ENCODE results near the gene INAVA. TPM values are rescaled to one million over a fixed set of nuclear protein-coding genes. Genes with fewer than 3 reads are reported as not detected.

Gene INAVA
- total and polyA plus RNA-seq, 11 donors: 0.07 to 0.43 (median 0.11) TPM; not detected in 4

DNA sequence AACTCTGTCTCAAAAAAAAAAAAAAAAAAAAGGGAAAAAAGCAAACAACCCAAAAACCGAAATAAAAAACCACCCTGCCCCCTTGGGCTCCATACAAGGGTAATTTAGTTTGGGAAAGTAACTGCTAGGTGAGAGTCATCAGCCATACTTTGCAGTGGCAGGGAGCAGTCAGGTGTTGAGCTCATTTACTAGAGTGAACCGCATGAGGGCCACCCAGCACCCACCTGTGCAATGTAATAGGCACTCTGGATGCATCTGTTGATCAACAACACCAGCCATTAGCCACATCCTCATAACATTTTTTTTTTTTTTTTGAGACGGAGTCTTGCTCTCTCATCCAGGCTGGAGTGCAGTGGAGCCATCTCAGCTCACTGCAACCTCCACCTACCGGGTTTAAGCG is 9.1 kb downstream of the INAVA start:
- intact Hi-C loops (cut with DNase I): no loop called here
- Histone ChIP-seq H3K4me1 (peaks cover 0 to 11% (median 0%) of the 10 kb centered on the region in 12 donors), H3K9me3 (no peaks in the 10 kb centered on the region), H3K36me3 (no peaks in the 10 kb centered on the region), H3K27ac (no peak overlapping the region), H3K4me3 (no peak overlapping the region), H3K27me3 (peaks cover 0 to 4% (median 0%) of the 10 kb centered on the region in 9 donors)
- WGBS, 4 donors: 92 to 94% (median 93%) methylated on average over 5 of the region's 5 CpGs
- TF ChIP-seq POLR2A (IDR thresholded peaks at IDR 0.05): no peak
- TF ChIP-seq, protein P1, sequence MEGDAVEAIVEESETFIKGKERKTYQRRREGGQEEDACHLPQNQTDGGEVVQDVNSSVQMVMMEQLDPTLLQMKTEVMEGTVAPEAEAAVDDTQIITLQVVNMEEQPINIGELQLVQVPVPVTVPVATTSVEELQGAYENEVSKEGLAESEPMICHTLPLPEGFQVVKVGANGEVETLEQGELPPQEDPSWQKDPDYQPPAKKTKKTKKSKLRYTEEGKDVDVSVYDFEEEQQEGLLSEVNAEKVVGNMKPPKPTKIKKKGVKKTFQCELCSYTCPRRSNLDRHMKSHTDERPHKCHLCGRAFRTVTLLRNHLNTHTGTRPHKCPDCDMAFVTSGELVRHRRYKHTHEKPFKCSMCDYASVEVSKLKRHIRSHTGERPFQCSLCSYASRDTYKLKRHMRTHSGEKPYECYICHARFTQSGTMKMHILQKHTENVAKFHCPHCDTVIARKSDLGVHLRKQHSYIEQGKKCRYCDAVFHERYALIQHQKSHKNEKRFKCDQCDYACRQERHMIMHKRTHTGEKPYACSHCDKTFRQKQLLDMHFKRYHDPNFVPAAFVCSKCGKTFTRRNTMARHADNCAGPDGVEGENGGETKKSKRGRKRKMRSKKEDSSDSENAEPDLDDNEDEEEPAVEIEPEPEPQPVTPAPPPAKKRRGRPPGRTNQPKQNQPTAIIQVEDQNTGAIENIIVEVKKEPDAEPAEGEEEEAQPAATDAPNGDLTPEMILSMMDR (IDR thresholded peaks at IDR 0.05): no peak
- no peak for ATAC-seq
- DNase-seq: no peak

DNA sequence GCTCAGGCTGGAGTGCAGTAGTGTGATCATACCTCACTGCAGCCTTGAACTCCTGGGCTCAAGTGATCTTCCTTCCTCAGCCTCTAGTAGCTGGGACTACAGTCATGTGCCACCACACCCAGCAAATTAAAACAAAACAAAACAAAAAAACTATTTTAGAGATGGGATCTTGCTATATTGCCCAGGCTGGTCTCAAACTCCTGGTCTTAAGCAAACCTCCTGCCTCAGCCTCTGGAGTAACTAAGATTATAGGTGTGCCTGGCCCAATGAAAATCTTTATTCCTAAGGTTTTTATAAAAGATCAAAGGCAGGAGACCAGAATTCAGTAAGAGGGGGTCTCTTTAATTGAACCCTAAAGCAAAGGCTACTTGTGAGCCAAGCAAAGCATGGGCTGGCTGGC is 10.1 kb downstream of the INAVA start:
- no peak for ATAC-seq
- no peaks in the 10 kb centered on the region for H3K9me3 ChIP-seq
- intact Hi-C loops (cut with DNase I): no loop called here
- TF ChIP-seq, protein P1 (IDR thresholded peaks at IDR 0.05): no peak
- TF ChIP-seq POLR2A (IDR thresholded peaks at IDR 0.05): no peak
- no peaks in the 10 kb centered on the region for H3K36me3 ChIP-seq
- H3K4me1 ChIP-seq: peaks cover 0 to 11% (median 0%) of the 10 kb centered on the region in 12 donors
- H3K27ac ChIP-seq: no peak overlapping the region
- H3K4me3 ChIP-seq: no peak overlapping the region
- H3K27me3 ChIP-seq: peaks cover 0 to 4% (median 0%) of the 10 kb centered on the region in 9 donors
- no peak for DNase-seq

DNA sequence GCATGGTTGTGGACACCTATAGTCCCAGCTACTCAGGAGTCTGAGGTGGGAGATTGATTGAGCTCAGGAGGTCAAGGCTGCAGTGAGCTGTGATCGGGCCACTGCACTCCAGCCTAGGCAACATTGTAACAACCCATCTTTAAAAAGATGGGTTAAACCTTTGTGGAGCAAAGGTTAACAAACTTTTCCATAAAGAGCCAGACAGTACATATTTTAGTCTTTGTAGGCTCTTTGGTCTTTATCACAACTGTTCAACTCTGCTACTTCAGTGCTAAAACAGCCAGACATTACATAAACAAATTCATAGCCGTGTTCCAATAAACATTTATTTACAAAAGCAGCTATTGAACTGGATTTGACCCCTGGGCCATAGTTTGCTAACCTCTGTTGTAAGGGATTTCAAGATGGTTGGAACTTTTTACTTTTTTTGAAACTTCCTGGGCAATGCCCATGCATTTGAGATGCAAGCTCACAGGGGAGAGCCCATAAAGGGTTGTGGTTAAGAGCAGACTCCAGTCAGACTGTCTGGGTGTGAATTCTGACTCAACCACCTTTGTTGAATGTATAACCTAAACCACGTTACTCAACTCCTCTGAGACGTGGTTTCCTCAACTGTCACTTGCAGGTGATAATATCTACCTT is 10.8 kb downstream of the INAVA start:
- no peak for ATAC-seq
- Histone ChIP-seq H3K9me3 (no peaks in the 10 kb centered on the region), H3K27ac (no peak overlapping the region), H3K4me1 (peaks cover 0 to 11% (median 0%) of the 10 kb centered on the region in 12 donors), H3K4me3 (no peak overlapping the region), H3K36me3 (no peaks in the 10 kb centered on the region), H3K27me3 (peaks cover 0 to 4% (median 0%) of the 10 kb centered on the region in 9 donors)
- TF ChIP-seq, protein P1 (IDR thresholded peaks at IDR 0.05): no peak
- no peak for TF ChIP-seq POLR2A (IDR thresholded peaks at IDR 0.05)
- DNase-seq: no peak
- intact Hi-C loops (cut with DNase I): no loop called here
- 78 to 90% (median 84%) methylated on average over 4 of the region's 4 CpGs for WGBS, 4 donors

DNA sequence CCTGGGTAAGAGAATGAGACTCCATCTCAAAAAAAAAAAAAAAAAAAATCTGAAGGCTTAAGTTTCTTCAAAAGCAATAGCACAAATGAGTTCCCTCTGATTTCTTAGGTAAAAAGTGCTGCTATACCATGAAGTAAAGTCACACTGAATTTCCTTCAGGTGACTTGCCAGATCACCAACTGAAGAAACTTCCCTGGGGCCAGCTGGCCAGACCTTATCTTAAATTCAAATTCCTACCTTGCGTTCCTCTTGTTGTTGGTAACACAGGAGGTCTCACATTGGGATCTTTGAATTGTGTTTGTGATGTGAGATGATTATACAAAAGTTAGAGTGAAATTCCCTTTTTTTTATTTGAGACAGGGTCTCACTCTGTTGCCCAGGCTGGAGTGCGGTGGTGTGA is 11.8 kb downstream of the INAVA start:
- Histone ChIP-seq H3K27me3 (peaks cover 0 to 4% (median 0%) of the 10 kb centered on the region in 9 donors), H3K36me3 (no peaks in the 10 kb centered on the region), H3K4me3 (no peak overlapping the region), H3K27ac (no peak overlapping the region), H3K9me3 (no peaks in the 10 kb centered on the region), H3K4me1 (peaks cover 0 to 11% (median 0%) of the 10 kb centered on the region in 12 donors)
- no peak for TF ChIP-seq POLR2A (IDR thresholded peaks at IDR 0.05)
- TF ChIP-seq, protein P1 (IDR thresholded peaks at IDR 0.05): no peak
- intact Hi-C loops (cut with DNase I): no loop called here
- WGBS, 4 donors: 88 to 98% (median 93%) methylated on average over 2 of the region's 2 CpGs
- ATAC-seq: no peak
- DNase-seq: no peak

All from heart left ventricle (tissue), 16 donors.